Measurements from ENCODE around the gene RB1. TPM values are rescaled to one million over a fixed set of nuclear protein-coding genes. Genes with fewer than 3 reads are reported as not detected.
A peak's percentile ranks its signal among the peaks of the same experiment; 100 is the strongest.

RB1 gene
- total and polyA plus RNA-seq, 9 of the 15 experiments (the other 6 are each of a cell fraction or from before 2014, with no cell fraction given), result 5.0 to 23.8 (median 17.9) TPM

- no peak overlapping the region for H3K4me2 ChIP-seq (ENCODE audit: insufficient read depth, low read length)
- no peaks in the 10 kb centered on the region; a peak in 1 of 5 replicates for H3K4me1 ChIP-seq (replicated peaks in 1 of 2; ENCODE audit: control insufficient read depth in 2 of 2, insufficient read depth in 2 of 2, low read length in 2 of 2)
- H3K36me3 ChIP-seq (ENCODE audit: control insufficient read depth, insufficient read depth, low read length), result no peaks in the 10 kb centered on the region
- FAIRE-seq (no peak), ATAC-seq (no peak), DNase-seq (ENCODE audit: extremely low read depth in 1 of 4, low spot score in 3 of 4) (no peak)
- POLR2A ChIA-PET, result no interaction called here
- intact Hi-C loops (cut with micrococcal nuclease), result no loop called here
- H2AFZ ChIP-seq (ENCODE audit: low read depth, low read length), result no peak overlapping the region
- H3K4me3 ChIP-seq, result no peak overlapping the region
- in situ Hi-C loops (cut with MboI), result no loop called here
- peak; percentile 32; the same call in 1 of the 2 replicates for TF ChIP-seq POLR2G (IDR thresholded peaks at IDR 0.05; ENCODE audit: low read depth, low read length)
- peak; percentile 47 for TF ChIP-seq RBM22 (IDR thresholded peaks at IDR 0.05; ENCODE audit: low read depth, low read length, poor library complexity, severe bottlenecking)
- no peak for TF ChIP-seq GTF3C2 (IDR thresholded peaks at IDR 0.05; ENCODE audit: borderline replicate concordance, extremely low read depth, insufficient read length)
- no peak for TF ChIP-seq ATF2 (CRISPR knock-in tag; IDR thresholded peaks at IDR 0.05)
- H3K27me3 ChIP-seq (ENCODE audit: control insufficient read depth in 2 of 2, insufficient read depth in 2 of 2, low read length in 2 of 2), result no peaks in the 10 kb centered on the region
- H3K79me2 ChIP-seq (ENCODE audit: control insufficient read depth, insufficient read depth, low read length), result no peaks in the 10 kb centered on the region
- no peaks in the 10 kb centered on the region for H3K9me1 ChIP-seq (ENCODE audit: control insufficient read depth, insufficient read depth, low read length)
- H3K27ac ChIP-seq (ENCODE audit: extremely low read depth, low read depth, low read length), result no peak overlapping the region
- 98% methylated on average over 22 of the region's 43 CpGs for WGBS (ENCODE audit: insufficient coverage, low coverage, missing lambda C conversion rate)
- H3K9me3 ChIP-seq (replicated peaks; ENCODE audit: control insufficient read depth, insufficient read depth, low read depth, low read length), result no peaks in the 10 kb centered on the region
- H4K20me1 ChIP-seq (replicated peaks; ENCODE audit: control insufficient read depth, insufficient read depth, low read length), result no peaks in the 10 kb centered on the region
- H3K9ac ChIP-seq (ENCODE audit: insufficient read depth in 1 of 2, low read depth in 2 of 2, low read length in 2 of 2), result no peak overlapping the region
- CTCF ChIA-PET (ENCODE audit: low intra/inter-chr PET ratio), result no interaction called here
- BruUV-seq (replicated peaks), result no TSS peak
Measured at GRCh38 chr13:48316826-48317510, 13.4 kb downstream of the RB1 start.

Measured in K562 (cell line).